AG10803 (cell line): ENCODE data around the gene AP1S2.

Experiments used
- DNase-seq: peaks from one replicate; pipeline ENCODE4 v3.0.0; 2010; ENCODE audit warnings: low read depth
- H3K4me3 ChIP-seq: 2 replicates; pipeline ENCODE4 v1.5.1; 2011; ENCODE audit warnings: mild to moderate bottlenecking, low read length, control low read depth
- TF ChIP-seq, protein P1 (sequence below): conservative IDR thresholded peaks from 2 replicates; pipeline ENCODE4 v1.5.1; 2011; ENCODE audit warnings: mild to moderate bottlenecking, low read length, control low read depth, inconsistent platforms

The AP1S2 gene

DNA sequence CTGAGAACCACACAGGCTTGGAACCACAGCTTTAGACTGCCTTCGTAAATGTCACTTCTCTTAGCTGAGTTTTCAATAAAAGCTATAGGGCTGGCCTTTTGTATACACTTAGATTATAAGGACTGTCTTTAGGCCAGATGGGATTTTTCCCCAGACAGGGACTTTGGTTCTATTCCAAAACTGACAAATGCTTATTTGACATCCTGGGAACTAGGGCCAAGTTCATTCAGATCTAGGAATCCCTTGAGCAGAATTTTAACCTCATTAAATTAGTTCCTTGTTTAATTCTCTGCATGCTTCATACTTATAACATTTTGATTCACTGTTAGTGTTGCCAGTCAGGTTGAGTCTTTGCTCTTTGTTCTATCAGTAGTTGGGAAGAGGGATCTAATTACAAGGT, 41.2 kb downstream of the AP1S2 start:
- TF ChIP-seq, protein P1, sequence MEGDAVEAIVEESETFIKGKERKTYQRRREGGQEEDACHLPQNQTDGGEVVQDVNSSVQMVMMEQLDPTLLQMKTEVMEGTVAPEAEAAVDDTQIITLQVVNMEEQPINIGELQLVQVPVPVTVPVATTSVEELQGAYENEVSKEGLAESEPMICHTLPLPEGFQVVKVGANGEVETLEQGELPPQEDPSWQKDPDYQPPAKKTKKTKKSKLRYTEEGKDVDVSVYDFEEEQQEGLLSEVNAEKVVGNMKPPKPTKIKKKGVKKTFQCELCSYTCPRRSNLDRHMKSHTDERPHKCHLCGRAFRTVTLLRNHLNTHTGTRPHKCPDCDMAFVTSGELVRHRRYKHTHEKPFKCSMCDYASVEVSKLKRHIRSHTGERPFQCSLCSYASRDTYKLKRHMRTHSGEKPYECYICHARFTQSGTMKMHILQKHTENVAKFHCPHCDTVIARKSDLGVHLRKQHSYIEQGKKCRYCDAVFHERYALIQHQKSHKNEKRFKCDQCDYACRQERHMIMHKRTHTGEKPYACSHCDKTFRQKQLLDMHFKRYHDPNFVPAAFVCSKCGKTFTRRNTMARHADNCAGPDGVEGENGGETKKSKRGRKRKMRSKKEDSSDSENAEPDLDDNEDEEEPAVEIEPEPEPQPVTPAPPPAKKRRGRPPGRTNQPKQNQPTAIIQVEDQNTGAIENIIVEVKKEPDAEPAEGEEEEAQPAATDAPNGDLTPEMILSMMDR, result no peak
- H3K4me3 ChIP-seq, result no peak overlapping the region
- DNase-seq, result no peak

DNA sequence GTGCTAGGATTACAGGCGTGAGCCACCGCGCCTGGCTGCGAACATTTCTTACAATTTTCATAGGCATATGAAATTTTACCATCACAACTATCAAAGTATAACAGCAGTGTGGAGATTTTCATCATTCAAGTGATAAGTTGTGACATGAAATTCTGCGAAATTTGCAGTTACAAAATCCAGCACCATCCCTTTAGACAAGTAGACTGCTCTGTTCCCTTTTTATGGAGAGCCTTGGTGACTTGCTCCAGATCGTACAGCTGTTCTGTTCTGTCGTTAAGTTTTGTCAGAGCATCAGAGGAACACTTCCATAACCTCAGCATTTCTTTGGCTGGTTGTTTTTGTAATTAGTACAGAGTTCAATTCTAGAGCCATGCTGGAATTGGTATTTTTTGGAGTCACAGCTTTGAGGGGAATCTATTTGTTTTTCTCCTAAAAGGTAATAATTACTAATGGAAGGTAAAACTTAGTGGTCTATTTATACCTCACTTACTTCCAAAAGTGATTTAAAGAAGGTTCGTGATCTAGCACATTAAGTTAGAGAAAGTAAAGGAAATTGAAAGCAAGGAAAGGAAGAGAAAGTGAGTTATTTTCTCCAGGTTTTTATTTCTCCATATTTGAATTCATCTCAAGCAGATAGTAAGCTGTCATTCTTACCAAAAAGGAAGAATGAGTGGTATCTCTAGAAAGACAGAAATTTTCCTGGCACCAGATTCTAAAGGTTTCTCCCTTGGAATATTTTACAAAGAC, 42.2 kb downstream of the AP1S2 start:
- TF ChIP-seq, protein P1, result no peak
- no peak for DNase-seq

DNA sequence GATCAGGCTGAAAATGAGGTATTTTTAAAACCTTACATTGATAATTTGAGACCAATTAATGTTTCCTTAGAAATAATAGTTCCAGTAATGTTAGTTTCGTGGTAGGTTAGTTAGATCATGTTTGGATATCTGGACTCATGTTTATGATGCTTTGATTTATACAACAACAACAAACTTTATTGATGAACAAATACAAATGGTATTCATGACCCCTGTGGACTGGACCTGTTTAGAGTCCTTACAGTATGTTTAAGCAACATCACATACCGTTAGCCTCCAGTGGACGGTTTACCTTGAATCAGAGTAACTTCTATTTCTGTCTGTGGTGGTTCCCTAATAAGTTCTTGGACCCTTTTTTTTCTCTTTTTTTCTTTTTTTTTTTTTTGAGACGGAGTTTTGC, 46.4 kb downstream of the AP1S2 start:
- TF ChIP-seq, protein P1, result no peak
- no peak overlapping the region for H3K4me3 ChIP-seq
- no peak for DNase-seq

More for the DNA sequence above, 42.2 kb downstream of the AP1S2 start:
- no peak overlapping the region for H3K4me3 ChIP-seq

DNA sequence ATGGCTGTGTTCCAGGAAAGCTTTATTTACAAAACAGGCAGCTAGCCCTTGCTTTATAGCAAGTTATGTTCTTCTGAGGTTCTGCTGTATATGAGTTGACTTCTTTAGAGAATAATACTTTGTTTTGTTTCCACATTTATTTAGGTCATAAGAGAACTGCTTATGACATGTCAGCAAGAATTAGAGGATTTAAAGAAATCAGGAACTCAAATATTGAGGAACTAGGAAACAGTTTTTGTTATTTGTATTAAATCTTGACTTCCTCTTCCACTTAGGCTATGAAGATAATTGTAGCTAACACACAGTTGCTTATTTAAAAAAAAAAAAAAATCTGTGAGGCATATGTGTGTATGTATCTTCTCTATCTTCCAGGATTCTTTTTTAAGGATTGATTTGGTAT, 50.0 kb downstream of the AP1S2 start:
- DNase-seq, result no peak
- TF ChIP-seq, protein P1, result no peak
- H3K4me3 ChIP-seq, result no peak overlapping the region

- TF ChIP-seq, protein P1, result no peak
- H3K4me3 ChIP-seq, result no peak overlapping the region
- no peak for DNase-seq
Measured at GRCh38 chrX:15797707-15798106, 56.9 kb downstream of the AP1S2 start.

DNA sequence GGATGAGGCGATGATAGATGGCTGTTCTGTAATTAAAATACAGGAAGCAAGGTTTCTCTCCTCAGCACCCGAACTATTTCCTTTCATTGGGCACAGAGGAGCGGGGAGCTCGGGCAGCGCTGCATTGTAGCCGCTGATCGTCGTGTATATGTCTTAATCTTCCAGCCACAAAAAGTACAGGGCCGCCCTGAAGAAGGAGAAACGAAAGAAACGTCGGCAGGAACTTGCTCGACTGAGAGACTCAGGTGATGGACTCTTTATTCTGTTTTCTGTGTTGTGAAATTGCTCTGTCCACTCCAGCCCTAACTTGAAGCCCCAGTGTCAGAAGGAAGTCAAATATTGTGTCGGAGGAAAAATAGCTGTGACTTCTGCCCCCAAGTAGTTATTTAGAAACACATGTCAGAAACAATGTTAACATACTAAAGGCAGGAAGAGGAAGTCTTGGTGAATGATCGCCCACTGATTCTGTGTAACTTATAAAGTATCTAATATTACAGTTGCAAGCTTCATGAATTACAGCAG, 63.8 kb downstream of the AP1S2 start:
- peak; percentile 0 for DNase-seq
- H3K4me3 ChIP-seq, result peak overlapping the region; percentile 79
- TF ChIP-seq, protein P1, result no peak

DNA sequence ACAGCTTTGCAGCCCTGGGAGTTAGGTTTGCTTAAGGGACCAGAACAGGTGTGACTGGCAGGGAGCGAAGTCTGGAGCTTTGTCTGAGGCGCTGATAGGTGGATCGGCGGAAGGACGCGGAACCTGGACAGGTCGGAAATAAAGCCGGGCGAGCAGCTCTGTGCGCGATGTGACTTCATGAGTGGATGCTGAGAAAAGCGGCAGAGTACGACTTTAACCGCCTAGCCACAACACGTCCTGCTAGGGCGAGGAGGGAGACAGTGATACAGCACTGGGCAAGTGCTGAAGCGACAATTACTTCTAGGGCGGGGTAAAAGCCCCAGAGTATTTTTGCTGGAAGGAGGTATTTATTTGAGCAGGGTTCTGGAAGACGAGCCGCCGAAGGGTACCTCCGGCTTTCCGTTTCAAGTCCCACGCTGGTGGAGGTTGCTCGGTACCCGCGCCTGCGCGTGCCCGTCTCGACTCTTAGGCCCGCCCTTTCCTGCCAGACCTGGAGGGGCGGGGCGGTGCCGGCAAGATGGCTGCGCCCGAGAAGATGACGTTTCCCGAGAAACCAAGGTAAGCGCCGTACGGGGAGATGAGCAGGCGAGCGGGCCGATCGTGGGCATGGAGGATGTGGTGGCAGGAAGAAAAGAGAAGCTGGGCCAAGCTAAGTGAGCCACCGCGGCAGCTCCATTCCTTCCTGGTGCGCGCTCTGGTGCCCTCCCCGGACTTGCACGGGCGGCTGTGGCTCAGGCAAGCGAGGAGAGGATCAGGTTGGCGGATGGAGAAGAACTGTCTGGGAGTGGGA, 64.4 kb downstream of the AP1S2 start, which contains the start of gene ZRSR2:
ZRSR2 (plus strand) TSS at position 506 of the 790 bp plus-strand sequence; CDS start at position 518, 12 bp downstream.
- TF ChIP-seq, protein P1, result no peak
- peak within 1 kb of the TSS; percentile 79 for H3K4me3 ChIP-seq
- DNase-seq, result peak; percentile 56
